ENCODE results near the gene RUBCNL. TPM values are rescaled to one million over a fixed set of nuclear protein-coding genes. Genes with fewer than 3 reads are reported as not detected.

Gene RUBCNL
- total RNA-seq, 1 experiment from 2014 or later = not detected

DNA sequence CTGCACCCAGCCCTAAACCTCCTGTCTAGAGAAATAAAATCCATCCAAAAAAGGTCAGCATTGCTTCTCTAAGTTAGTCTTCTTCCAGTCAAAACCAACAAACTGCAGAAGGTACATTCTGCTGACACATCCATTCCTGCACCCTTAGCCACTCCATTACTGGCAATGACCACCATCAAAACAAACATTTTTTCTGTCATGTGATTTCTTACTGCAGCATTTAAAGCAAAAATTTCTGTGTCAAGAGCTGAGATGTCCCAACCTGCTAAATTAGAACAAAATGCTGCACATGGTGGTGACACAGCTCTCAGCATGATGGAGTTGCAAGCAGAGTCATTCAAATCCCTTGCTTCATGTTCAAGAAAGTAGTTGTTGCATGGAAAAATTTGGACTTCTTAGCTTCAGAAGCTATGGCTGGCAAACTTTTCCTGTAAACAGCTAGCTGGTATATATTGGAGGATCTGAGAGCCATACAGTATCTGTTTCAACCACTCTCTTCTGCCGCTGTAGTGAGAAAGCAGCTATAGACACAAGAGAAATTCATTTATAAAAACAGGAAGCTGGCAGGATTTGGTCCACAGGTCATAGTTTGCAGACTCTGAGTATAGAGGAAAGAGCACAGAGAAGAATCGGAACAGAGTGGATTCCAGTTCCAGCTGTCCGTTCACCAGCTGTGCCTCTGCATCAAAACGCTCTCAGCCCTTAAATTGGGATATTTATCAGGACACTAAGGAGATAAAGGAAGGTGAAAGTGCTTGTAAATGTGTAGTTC, 17.4 kb downstream of the RUBCNL start:
- H3K27ac ChIP-seq (ENCODE audit: low read length) = no peak overlapping the region
- H3F3A ChIP-seq (ENCODE audit: low read length, unreplicated experiment) = no peaks in the 10 kb centered on the region
- H3K9me3 ChIP-seq (ENCODE audit: low read length) = no peaks in the 10 kb centered on the region
- TF ChIP-seq EZH2phosphoT487 (IDR thresholded peaks at IDR 0.05; ENCODE audit: borderline replicate concordance, low read length) (no peak), CTCF (conservative IDR thresholded peaks at IDR 0.05; ENCODE audit: low read depth, low read length) (no peak), EZH2 (IDR thresholded peaks at IDR 0.05; ENCODE audit: low read length, unreplicated experiment) (no peak)
- H3K4me3 ChIP-seq (ENCODE audit: low read length) = no peak overlapping the region
- no peak overlapping the region for H3K9ac ChIP-seq (ENCODE audit: low read length)
- CTCF ChIA-PET = no interaction called here
- DNase-seq (no peak), ATAC-seq (no peak)
- H3K27me3 ChIP-seq (ENCODE audit: low read length) = no peaks in the 10 kb centered on the region
- no peaks in the 10 kb centered on the region for H4K20me1 ChIP-seq (ENCODE audit: low read length)
- POLR2A ChIA-PET (ENCODE audit: unreplicated experiment) = interaction anchor here (0.6 kb wide), 1 partner anchor 1162 kb away, joined by 4 read pairs; no protein-coding TSS in a partner anchor
- no peaks in the 10 kb centered on the region for H3K36me3 ChIP-seq (ENCODE audit: low read depth, low read length)
- no peaks in the 10 kb centered on the region for H3K4me1 ChIP-seq (ENCODE audit: insufficient read depth, low read length)
- intact Hi-C loops (cut with micrococcal nuclease) = no loop called here
- no TSS peak for BruUV-seq (replicated peaks)
- H3K9me2 ChIP-seq (replicated peaks; ENCODE audit: low read length) = no peaks in the 10 kb centered on the region
- no peaks in the 10 kb centered on the region for H3K79me2 ChIP-seq (ENCODE audit: low read length)
- H2AFZ ChIP-seq (ENCODE audit: low read length) = no peak overlapping the region
- no peak overlapping the region for H3K4me2 ChIP-seq (ENCODE audit: low read length)

GRCh38 chr13:46367617-46368327, 19.3 kb downstream of the RUBCNL start:
- TF ChIP-seq EZH2 (IDR thresholded peaks at IDR 0.05; ENCODE audit: low read length, unreplicated experiment) = no peak
- no peak for TF ChIP-seq CTCF (conservative IDR thresholded peaks at IDR 0.05; ENCODE audit: low read depth, low read length)
- no peak for TF ChIP-seq EZH2phosphoT487 (IDR thresholded peaks at IDR 0.05; ENCODE audit: borderline replicate concordance, low read length)
- Histone ChIP-seq H3K27me3 (ENCODE audit: low read length) (no peaks in the 10 kb centered on the region), H3K27ac (ENCODE audit: low read length) (no peak overlapping the region), H3K36me3 (ENCODE audit: low read depth, low read length) (no peaks in the 10 kb centered on the region), H3K9ac (ENCODE audit: low read length) (no peak overlapping the region), H3K9me2 (replicated peaks; ENCODE audit: low read length) (no peaks in the 10 kb centered on the region), H3K4me2 (ENCODE audit: low read length) (no peak overlapping the region), H3K4me1 (ENCODE audit: insufficient read depth, low read length) (no peaks in the 10 kb centered on the region), H4K20me1 (ENCODE audit: low read length) (no peaks in the 10 kb centered on the region), H2AFZ (ENCODE audit: low read length) (no peak overlapping the region), H3F3A (ENCODE audit: low read length, unreplicated experiment) (no peaks in the 10 kb centered on the region), H3K4me3 (ENCODE audit: low read length) (no peak overlapping the region), H3K79me2 (ENCODE audit: low read length) (no peaks in the 10 kb centered on the region), H3K9me3 (ENCODE audit: low read length) (no peaks in the 10 kb centered on the region)
- DNase-seq (peak; percentile 13), ATAC-seq (no peak; the same call in 1 of the 2 replicates)
- BruUV-seq (replicated peaks) = no TSS peak
- ChIA-PET CTCF (no interaction called here), POLR2A (ENCODE audit: unreplicated experiment) (no interaction called here)
- intact Hi-C loops (cut with micrococcal nuclease) = no loop called here

Data from PC-3 (cell line).